Lower leg skin (tissue), 4 donors: ENCODE data around the gene RLBP1. TPM values are rescaled to one million over a fixed set of nuclear protein-coding genes. Genes with fewer than 3 reads are reported as not detected.

Experiments used
- DNase-seq, 2 donors: peaks; one replicate each; pipeline ENCODE4 v3.0.0-alpha.2; 2019; ENCODE audit warnings: low spot score in 2 of 2
- H3K4me3 ChIP-seq: fragments of 200-600 bp; sonication (generic); 2 replicates; pipeline ENCODE4 v1.5.1; 2017; ENCODE audit warnings: mild to moderate bottlenecking, low read depth; ENCODE audit not compliant: poor library complexity, severe bottlenecking
- POLR2A ChIP-seq, 2 donors: fragments of 450-650 bp; IDR thresholded peaks; one replicate each; pipeline ENCODE4 v1.6.1; 2016 to 2017; ENCODE audit warnings: antibody characterized with exemption in 2 of 2, mild to moderate bottlenecking in 1 of 2, moderate library complexity in 1 of 2
- WGBS, 2 donors: methylation state at CpG; one replicate each; pipeline ENCODE4 v1.1.5; 2018; 5-methylcytosine and 5-hydroxymethylcytosine counted together
- intact Hi-C: fragments of 100-400 bp; cut with DNase I; formaldehyde crosslinking; loops from one replicate; pipeline ENCODE4 v1.15.0; 2023; ENCODE audit warnings: low total_unique reads
- total RNA-seq, 4 donors: library from RNA; depleted of rRNA; stranded (reverse); fragments of >200 nt; gene quantifications; one replicate each; pipeline ENCODE4 v1.1.0, GENCODE V29; 2016
- TF ChIP-seq, protein P1 (sequence below), 3 donors: fragments of 450-650 bp; IDR thresholded peaks; one replicate each; pipeline ENCODE4 v1.5.1; 2016; ENCODE audit warnings: antibody characterized with exemption in 3 of 3, mild to moderate bottlenecking in 3 of 3, moderate library complexity in 2 of 3

RLBP1 gene
- total RNA-seq, 4 donors from 2014 or later, result not detected

- TF ChIP-seq POLR2A (IDR thresholded peaks at IDR 0.05), result no peak
- TF ChIP-seq, protein P1, sequence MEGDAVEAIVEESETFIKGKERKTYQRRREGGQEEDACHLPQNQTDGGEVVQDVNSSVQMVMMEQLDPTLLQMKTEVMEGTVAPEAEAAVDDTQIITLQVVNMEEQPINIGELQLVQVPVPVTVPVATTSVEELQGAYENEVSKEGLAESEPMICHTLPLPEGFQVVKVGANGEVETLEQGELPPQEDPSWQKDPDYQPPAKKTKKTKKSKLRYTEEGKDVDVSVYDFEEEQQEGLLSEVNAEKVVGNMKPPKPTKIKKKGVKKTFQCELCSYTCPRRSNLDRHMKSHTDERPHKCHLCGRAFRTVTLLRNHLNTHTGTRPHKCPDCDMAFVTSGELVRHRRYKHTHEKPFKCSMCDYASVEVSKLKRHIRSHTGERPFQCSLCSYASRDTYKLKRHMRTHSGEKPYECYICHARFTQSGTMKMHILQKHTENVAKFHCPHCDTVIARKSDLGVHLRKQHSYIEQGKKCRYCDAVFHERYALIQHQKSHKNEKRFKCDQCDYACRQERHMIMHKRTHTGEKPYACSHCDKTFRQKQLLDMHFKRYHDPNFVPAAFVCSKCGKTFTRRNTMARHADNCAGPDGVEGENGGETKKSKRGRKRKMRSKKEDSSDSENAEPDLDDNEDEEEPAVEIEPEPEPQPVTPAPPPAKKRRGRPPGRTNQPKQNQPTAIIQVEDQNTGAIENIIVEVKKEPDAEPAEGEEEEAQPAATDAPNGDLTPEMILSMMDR (IDR thresholded peaks at IDR 0.05), result no peak
- intact Hi-C loops, result no loop called here
- peak in 1 of 2 donors; percentile 37 for DNase-seq
- 18 to 22% methylated on average over 4 of the region's 4 CpGs for WGBS, 2 donors
- no peak overlapping the region for H3K4me3 ChIP-seq
Observed at GRCh38 chr15:89197503-89197971, 23.8 kb downstream of the RLBP1 start.

DNA sequence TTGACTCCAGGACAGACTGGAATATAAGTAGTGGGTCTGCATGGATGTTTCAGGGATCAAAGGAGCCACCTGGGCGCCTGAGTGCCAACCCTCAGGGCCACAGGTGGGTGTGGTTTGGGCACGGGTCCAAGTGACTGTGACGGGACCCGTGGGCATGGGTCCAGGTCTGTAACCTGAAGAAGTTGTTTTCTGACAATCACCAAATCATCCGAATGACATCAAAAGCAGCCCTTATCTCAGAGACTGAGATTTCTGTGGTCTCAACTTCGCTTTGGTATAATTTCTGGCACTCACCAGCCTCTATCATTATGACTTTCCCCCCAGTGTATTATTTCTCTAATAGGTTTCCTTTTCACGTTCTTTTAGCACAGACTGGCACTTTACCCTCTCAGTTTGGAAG lies 24.4 kb downstream of the RLBP1 start:
- 26 to 35% methylated on average over 7 of the region's 7 CpGs for WGBS, 2 donors
- no peak overlapping the region for H3K4me3 ChIP-seq
- no peak for TF ChIP-seq POLR2A (IDR thresholded peaks at IDR 0.05)
- TF ChIP-seq, protein P1 (IDR thresholded peaks at IDR 0.05), result no peak
- DNase-seq, result no peak
- intact Hi-C loops, result no loop called here

- no peak overlapping the region for H3K4me3 ChIP-seq
Observed at GRCh38 chr15:89196241-89196640, 25.1 kb downstream of the RLBP1 start.

GRCh38 chr15:89195836-89196235 lies 25.5 kb downstream of the RLBP1 start:
- H3K4me3 ChIP-seq, result no peak overlapping the region
- no peak for DNase-seq
- WGBS, 2 donors, result 59 to 65% methylated on average over 8 of the region's 8 CpGs
- no peak for TF ChIP-seq POLR2A (IDR thresholded peaks at IDR 0.05)
- TF ChIP-seq, protein P1 (IDR thresholded peaks at IDR 0.05), result no peak
- intact Hi-C loops, result no loop called here

More at GRCh38 chr15:89196241-89196640, 25.1 kb downstream of the RLBP1 start:
- DNase-seq, result no peak
- intact Hi-C loops, result no loop called here
- no peak for TF ChIP-seq POLR2A (IDR thresholded peaks at IDR 0.05)
- TF ChIP-seq, protein P1 (IDR thresholded peaks at IDR 0.05), result no peak
- WGBS, 2 donors, result 79 to 84% methylated on average over 6 of the region's 6 CpGs

GRCh38 chr15:89194608-89195007 lies 26.8 kb downstream of the RLBP1 start:
- DNase-seq, result no peak

More at GRCh38 chr15:89194608-89195007, 26.8 kb downstream of the RLBP1 start:
- 70 to 83% methylated on average over 4 of the region's 4 CpGs for WGBS, 2 donors
- intact Hi-C loops, result no loop called here
- no peak overlapping the region for H3K4me3 ChIP-seq
- TF ChIP-seq, protein P1 (IDR thresholded peaks at IDR 0.05), result no peak
- no peak for TF ChIP-seq POLR2A (IDR thresholded peaks at IDR 0.05)
